ENCODE data around the gene MINDY3. TPM values are rescaled to one million over a fixed set of nuclear protein-coding genes. Genes with fewer than 3 reads are reported as not detected.

Gene MINDY3
- total and polyA plus RNA-seq, 12 donors = 10.8 to 26.0 (median 22.2) TPM

- TF ChIP-seq, protein P1, sequence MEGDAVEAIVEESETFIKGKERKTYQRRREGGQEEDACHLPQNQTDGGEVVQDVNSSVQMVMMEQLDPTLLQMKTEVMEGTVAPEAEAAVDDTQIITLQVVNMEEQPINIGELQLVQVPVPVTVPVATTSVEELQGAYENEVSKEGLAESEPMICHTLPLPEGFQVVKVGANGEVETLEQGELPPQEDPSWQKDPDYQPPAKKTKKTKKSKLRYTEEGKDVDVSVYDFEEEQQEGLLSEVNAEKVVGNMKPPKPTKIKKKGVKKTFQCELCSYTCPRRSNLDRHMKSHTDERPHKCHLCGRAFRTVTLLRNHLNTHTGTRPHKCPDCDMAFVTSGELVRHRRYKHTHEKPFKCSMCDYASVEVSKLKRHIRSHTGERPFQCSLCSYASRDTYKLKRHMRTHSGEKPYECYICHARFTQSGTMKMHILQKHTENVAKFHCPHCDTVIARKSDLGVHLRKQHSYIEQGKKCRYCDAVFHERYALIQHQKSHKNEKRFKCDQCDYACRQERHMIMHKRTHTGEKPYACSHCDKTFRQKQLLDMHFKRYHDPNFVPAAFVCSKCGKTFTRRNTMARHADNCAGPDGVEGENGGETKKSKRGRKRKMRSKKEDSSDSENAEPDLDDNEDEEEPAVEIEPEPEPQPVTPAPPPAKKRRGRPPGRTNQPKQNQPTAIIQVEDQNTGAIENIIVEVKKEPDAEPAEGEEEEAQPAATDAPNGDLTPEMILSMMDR (IDR thresholded peaks at IDR 0.05) = no peak
- WGBS, 2 donors = 93 to 96% methylated on average over 4 of the region's 4 CpGs
- intact Hi-C loops (cut with DNase I) = no loop called here
- H3K36me3 ChIP-seq = peaks cover 0 to 49% (median 0%) of the 10 kb centered on the region in 9 donors
- ATAC-seq (no peak), DNase-seq (no peak)
- H3K4me1 ChIP-seq = peaks cover 0 to 10% (median 0%) of the 10 kb centered on the region in 9 donors
- H3K4me3 ChIP-seq = no peak overlapping the region
- no peaks in the 10 kb centered on the region for H3K27me3 ChIP-seq
- no peak overlapping the region for H3K27ac ChIP-seq
- no peaks in the 10 kb centered on the region for H3K9me3 ChIP-seq
Measured at GRCh38 chr10:15809450-15809849, 50.9 kb downstream of the MINDY3 start.

DNA sequence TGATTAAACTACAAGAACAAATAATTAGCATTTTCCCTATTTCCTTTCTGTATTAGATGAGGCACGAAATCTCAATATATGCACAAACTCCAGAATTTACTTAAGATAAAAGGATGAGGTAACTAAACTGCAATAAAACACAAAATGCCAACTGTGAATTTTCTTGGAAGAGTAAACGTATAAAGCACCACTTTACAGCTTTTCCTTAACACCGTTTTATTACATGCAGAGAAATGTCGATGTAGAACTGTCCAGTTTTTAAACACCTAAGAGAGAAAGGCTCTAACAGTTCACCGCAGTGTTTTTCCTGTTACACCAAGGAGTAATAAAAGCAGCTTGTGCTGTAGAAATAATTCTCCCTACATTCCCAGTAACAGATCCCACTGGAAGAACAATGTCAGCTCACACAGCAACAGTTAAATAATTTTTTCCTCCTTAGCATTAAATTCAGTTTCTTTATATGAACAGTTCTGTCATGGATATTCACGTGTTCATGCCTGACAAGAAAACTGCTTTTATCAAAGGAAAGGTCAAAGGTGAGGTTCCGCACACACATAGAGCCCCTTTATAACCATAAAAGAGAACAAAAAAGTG lies 52.0 kb downstream of the MINDY3 start:
- Histone ChIP-seq H3K36me3 (peaks cover 0 to 56% (median 0%) of the 10 kb centered on the region in 9 donors), H3K4me1 (peaks cover 0 to 6% (median 0%) of the 10 kb centered on the region in 9 donors), H3K4me3 (no peak overlapping the region), H3K27me3 (no peaks in the 10 kb centered on the region), H3K9me3 (no peaks in the 10 kb centered on the region), H3K27ac (no peak overlapping the region)
- DNase-seq (no peak), ATAC-seq (no peak)
- TF ChIP-seq, protein P1 (IDR thresholded peaks at IDR 0.05) = no peak
- 92% methylated on average over 7 of the region's 7 CpGs for WGBS, 2 donors
- intact Hi-C loops (cut with DNase I) = no loop called here

- peaks cover 0 to 77% (median 0%) of the 10 kb centered on the region in 9 donors for H3K36me3 ChIP-seq
- H3K27ac ChIP-seq = no peak overlapping the region
- no peaks in the 10 kb centered on the region for H3K27me3 ChIP-seq
- WGBS, 2 donors = 76 to 80% methylated on average over 5 of the region's 5 CpGs
- H3K9me3 ChIP-seq = peaks cover 0 to 13% (median 5%) of the 10 kb centered on the region in 11 donors
- DNase-seq (no peak), ATAC-seq (no peak)
- H3K4me3 ChIP-seq = no peak overlapping the region
- H3K4me1 ChIP-seq = no peaks in the 10 kb centered on the region
- intact Hi-C loops (cut with DNase I) = no loop called here
- TF ChIP-seq, protein P1 (IDR thresholded peaks at IDR 0.05) = no peak
Measured at GRCh38 chr10:15805395-15806058, 54.8 kb downstream of the MINDY3 start.

- Histone ChIP-seq H3K4me3 (no peak overlapping the region), H3K27me3 (no peaks in the 10 kb centered on the region), H3K27ac (no peak overlapping the region), H3K36me3 (peaks cover 0 to 78% (median 0%) of the 10 kb centered on the region in 9 donors), H3K9me3 (peaks cover 0 to 15% (median 6%) of the 10 kb centered on the region in 11 donors), H3K4me1 (no peaks in the 10 kb centered on the region)
- no peak for ATAC-seq
- TF ChIP-seq, protein P1 (IDR thresholded peaks at IDR 0.05) = no peak
- 96 to 97% methylated on average over 4 of the region's 4 CpGs for WGBS, 2 donors
- DNase-seq = no peak
- intact Hi-C loops (cut with DNase I) = no loop called here
Measured at GRCh38 chr10:15804109-15804508, 56.2 kb downstream of the MINDY3 start.
